ENCODE results near the gene RBFOX2.
"Not testable (repeated sequence)": the region's sequence is repeated elsewhere in the genome, so short reads cannot be mapped to it uniquely, and the experiment has no call there.

Gene RBFOX2

DNA sequence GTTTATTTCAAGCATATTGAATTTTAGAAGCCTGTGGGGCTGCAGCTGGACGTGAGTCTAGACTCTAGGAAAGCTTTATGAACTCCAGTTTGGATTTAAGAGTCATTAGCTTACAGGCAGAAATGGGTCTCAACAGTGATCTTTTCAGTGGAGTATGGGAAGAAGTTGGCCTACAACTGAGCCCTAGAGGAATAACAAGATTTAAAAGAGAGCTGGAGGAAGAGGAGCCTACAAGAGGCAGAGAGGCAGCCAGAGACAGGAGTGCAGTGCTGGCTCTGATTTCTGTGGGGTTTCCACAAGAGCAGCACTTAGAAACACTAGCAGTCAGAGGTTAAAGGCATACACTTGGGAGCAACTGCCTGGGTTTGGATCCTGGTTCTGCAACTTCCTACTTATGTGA lies 293.1 kb downstream of the RBFOX2 start:
- DNase-seq (ENCODE audit: low spot score) = no peak

DNA sequence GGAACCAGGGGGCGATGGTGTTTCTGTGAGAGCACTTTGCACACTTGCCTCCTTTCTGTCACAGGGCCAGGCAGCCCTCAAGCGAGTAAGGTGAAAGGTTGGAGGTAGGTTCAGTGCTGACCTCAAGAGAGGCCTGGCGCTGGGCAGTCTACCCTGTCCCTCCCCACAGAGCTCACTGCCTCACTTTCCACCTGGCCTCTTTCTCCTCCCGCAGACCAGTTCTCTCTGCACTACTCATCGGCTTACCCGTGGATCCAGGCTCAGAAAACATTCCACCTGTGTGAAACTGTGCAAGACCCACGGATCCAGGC lies 294.2 kb downstream of the RBFOX2 start:
- DNase-seq (ENCODE audit: low spot score) = no peak

DNA sequence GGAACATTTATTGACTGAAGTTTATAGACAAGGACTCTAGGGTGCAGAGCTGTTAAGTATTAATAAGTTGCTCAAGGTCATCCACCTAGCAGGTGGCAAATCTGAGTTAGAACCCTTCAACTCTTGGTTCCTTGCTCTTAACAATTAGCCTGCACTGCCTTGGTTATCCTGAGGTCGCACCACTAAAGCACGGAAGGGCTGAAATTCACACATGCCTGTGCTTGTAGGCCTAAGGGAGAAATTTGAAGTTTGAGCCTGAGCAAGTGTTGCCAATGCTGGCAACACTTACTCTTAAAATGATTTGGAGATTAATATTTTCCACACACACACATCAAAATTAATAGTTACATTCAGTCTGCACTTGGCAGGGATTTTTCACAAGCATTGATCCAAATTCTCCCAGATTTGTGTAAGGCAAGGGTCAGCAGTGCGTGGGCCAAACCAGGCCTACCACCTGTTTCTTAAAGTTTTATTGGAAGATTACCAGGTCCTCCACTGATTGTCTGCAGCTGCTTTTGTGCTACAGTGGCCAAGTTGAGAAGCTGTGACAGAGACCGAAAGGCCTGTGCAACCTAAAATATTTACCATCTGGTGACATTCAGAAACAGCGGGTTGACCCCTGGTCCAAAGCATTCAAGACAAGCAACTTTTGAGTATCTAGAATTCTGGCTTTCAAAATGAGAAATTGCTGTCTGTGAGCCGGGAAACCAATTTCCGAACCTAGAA lies 294.7 kb downstream of the RBFOX2 start:
- DNase-seq (ENCODE audit: low spot score) = no peak

DNA sequence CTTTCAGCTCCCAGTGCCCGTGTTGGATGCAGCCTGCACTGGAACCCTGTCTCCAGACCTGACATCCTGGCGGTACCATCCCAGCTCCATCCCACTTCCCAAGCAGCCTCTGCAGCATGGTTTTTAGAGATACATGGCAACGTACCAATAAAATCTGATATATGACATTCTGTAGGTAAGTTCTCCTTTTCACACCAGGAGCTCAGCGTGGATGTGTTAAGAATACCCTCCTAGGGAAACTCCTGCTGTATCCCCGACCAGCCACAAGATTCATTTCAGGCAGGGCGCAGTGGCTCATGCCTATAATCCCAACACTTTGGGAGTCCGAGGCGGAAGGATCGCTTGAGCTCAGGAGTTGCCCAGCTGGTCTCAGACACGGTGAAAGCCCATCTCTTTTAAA lies 295.6 kb downstream of the RBFOX2 start:
- no peak for DNase-seq (ENCODE audit: low spot score)

DNA sequence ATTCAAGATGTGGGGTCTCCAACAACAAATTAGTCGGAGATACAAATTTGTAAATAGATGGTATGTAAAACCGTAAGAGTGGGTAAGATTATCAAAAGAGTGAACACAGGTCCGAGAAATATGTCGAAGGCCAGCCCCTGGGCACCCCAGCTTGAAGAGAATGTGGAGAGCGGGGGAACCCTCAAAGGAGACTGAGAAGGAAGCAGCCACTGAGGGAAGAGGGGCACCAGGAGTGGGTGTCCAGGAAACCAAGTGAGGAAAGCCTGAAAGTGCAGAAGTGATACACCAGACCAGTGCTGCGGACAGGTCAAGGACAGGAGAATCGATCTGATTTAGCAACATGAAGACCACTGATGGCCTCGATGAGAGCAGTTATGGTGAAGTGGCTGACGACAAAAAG lies 296.5 kb downstream of the RBFOX2 start:
- DNase-seq (ENCODE audit: low spot score) = no peak

DNA sequence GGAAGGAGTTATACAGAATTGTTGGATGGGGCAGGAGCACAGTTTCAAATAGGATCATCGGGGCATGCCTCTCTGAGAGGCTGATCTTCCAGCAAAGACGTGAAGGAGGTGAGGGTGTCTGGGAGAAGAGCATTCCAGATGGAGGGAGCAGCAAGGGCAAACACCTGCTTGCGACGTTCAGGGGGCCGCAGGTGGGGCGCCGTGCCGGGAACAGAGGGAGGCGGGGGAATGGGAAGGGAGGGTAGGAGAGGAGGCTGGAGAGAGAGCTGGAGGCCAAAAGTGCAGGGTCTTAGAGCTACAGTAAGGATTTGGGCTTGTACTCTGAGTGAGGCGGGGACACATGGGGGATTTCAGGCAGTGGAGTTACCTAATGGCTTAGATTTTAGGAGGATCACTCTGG lies 297.3 kb downstream of the RBFOX2 start:
- no peak for DNase-seq (ENCODE audit: low spot score)

DNA sequence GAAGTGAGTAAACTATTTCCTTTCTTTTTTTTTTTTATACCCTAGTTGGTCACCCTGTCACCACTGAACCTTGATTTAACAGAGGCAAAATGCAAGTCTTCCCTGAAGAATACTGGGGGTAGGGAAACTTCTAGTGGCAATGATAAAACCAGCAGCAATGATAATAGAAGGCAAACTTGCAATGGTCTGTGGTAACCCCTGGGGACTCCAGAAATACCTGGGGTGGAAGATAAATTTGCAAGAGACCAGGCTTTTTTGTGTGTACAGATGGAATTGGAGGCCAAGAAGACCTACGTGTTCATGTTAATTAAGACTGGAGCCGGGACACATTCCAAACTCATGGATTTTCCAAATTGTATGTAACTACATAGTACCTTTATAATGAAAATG lies 299.3 kb downstream of the RBFOX2 start:
- DNase-seq (ENCODE audit: low spot score) = no peak

DNA sequence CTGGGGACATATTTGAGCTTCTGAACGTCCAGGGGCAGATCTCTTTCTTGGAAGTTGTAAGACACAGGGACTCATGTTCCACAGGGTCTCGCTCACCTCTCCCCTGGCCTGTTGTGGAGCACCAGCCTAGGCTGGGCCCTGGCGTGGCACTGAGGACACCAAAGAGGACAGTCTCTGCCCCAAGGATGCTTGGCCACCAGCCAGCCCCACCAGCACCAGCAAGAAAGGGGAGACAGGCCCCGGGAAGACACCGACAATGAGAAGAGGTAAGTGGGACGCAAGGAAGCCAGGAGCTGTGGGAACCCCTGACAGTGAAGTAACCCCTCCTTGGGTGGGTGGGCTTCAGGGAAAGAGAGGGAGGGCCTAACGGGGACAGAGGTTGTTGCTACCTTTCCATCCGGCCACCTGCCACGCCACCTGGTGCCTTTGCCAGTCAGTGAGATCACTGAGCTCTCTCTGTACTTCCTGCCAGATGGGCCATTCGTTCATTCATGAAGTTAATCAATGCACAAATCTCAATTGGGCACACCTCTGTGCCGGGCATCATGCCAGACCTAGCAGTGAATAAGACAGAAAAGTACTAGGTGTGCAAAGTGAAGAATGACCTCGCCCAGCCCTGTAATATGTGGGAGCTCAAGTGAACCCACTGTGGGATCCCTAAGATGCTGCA lies 299.9 kb downstream of the RBFOX2 start:
- peak; percentile 71 for DNase-seq (ENCODE audit: low spot score)

DNA sequence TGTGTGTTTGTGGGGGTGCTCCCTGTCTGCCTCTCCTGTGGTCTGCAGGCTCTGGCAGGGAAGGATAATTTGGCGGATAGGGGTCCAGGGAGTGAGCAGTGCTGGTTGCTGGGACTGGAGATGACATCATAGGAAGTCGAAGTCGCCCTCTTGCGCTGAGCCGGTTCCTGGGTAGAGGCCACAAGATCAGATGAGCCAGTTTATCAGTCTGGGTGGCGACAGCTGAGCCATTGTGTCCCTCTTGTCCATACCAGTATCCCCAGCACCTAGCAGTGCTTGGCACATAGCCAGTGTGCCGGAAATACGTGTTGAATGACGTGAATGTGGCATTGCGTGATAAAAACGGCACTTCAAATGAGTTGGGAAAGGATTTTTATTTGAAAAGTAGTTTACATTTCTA lies 301.2 kb downstream of the RBFOX2 start:
- no peak for DNase-seq (ENCODE audit: low spot score)

DNA sequence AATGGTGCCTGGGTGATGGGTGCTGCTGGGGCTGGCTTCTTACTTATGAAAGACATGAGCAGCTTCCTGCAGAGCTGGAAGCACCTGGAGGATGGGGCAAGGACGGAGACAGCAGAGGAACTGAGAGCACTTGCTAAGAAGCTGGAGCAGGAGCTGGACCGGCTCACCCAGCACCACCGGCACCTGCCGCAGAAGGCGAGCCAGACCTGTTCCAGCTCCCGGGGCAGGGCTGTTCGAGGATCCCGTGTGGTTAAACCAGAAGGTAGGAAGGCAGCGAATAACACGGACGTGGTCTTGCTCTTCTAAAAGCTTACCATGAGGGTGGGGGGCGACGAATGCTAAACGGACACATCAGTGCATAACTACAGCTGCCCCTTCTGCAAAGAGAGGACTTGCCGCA lies 301.7 kb downstream of the RBFOX2 start:
- DNase-seq (ENCODE audit: low spot score) = no peak

DNA sequence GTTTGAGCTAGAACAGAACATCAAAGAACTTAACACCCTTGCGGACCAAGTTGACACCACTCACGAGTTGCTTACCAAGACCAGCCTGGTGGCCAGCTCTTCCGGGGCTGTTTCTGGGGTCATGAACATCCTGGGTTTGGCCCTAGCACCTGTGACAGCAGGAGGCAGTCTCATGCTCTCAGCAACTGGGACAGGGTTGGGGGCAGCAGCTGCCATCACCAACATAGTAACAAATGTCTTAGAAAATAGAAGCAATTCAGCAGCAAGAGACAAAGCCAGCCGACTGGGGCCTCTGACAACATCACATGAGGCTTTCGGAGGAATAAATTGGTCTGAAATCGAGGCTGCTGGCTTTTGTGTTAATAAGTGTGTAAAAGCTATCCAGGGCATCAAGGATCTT lies 302.2 kb downstream of the RBFOX2 start:
- no peak for DNase-seq (ENCODE audit: low spot score)

DNA sequence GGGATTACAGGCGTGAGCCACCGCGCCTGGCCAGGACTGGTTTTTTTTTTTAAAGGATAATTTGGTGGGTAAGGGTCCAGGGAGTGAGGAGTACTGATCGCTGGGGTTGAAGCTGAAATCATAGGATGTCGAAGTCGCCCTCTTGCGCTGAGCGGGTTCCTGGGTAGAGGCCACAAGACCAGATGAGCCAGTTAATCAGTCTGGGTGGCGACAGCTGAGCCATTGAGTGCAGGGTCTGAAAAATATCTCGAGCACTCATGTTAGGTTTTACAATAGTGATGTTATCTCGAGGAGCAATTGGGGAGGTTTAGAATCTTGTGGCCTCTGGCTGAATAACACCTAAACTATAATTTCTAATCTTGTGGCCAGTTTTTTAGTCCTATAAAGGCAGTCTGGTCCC lies 303.1 kb downstream of the RBFOX2 start:
- DNase-seq (ENCODE audit: low spot score) = no peak

DNA sequence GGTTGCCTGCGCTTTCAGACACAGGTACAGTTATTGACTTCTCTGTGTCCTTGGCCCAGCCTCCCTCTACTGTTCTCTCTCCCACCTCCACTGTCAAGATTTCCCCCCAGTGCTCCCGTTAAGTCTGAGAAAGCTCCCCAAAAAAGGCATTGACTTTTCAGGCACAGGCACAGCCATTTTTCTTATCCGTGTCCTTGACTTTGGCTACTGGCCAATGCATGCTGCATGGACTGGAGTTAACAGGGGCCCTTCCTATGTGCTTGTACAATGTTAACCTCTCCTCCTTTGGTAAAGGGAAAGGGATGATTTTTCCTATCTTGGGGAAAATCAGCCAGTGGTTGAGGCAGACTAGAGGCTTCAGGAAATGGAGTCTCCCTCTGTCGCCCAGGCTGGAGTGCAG lies 306.7 kb downstream of the RBFOX2 start:
- no peak for DNase-seq (ENCODE audit: low spot score)

DNA sequence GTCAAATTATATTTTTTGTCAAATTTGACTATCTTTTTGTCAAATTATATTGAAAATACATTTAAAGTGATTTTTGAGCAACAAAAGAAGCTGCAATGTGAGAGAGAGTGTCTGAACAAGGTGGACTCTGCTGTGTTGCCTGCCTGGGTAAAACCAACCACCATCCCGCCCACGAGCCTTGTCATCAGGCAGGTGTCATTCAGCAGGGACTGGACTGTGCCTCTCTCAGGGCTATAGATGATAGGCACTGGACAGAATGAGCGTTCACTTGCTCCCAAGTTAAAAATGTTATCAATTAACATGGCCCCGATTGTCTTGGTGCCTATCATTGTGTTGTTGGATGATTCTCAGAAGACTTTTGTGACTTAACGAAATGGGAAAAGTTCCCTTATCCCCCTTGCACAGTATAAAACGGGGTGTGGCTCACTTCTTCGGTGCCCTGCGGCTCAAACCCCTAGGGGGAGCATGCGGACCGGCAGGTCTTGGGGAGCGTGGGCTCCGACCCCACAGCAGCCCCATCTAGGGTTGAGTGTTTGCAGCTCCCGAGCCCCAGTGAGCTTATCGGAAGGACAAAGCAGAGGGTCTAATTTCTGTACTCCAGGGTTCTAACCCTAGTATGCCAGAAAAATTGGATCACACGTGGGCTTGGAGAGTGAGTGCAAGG lies 309.3 kb downstream of the RBFOX2 start:
- DNase-seq (ENCODE audit: low spot score) = no peak

DNA sequence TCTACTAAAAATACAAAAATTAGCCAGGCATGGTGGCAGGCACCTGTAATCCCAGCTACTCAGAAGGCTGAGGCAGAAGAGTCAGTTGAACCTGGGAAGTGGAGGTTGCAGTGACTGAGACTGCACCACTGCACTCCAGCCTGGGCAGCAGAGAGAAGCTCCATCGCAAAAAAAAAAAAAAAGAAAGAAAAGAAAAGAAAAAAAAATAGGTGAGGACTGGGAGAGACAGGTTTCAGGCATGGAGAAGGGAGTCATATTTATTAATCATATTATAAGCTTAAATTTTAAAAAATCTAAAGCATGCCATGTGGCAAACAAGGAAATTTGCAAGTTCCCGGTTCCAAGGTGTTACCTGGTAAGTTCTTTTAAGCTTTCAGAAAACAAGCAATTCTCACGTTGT lies 311.1 kb downstream of the RBFOX2 start, which contains the start of gene APOL5:
Gene APOL5, plus strand, starts transcription at position 301 of the 400 bp plus-strand sequence. Its CDS starts 0 bp downstream, at position 301.
- DNase-seq (ENCODE audit: low spot score) = no peak

DNA sequence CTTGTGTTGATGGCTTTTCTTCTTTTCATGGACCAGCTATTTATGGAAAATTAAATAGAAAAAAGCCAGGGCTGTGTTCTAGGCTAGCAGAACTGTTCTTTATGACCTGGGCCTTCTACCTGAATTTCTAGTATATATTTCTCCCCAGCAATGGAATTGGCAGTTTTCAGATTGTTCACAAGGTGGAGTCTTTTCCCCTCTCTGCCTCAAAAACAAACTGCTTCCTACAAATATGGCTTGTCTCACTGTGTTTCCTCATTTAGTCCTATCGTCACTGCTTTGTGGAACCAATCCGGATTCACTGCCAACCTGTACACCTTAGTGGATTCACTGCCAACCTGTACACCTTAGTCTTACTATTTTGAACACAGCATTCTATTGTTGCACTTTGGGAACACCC lies 316.0 kb downstream of the RBFOX2 start:
- DNase-seq (ENCODE audit: low spot score) = peak; percentile 44

DNA sequence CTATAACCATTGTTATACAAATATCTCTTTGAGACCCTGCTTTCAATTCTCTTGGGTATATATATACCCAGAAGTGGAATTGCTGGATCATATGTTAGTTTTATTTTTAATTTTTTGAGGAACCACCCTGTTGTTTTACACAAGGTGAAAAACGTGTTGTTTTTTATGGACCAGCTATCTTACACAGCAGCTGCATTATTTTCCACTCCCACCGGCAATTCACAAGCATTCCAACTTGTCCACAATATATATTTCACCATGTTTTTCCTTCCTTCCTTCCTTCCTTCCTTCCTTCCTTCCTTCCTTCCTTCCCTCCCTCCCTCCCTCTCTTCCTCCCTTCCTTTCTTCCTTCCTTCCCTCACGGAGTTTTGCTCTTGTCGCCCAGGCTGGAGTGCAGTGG lies 317.3 kb downstream of the RBFOX2 start:
- no peak for DNase-seq (ENCODE audit: low spot score)

DNA sequence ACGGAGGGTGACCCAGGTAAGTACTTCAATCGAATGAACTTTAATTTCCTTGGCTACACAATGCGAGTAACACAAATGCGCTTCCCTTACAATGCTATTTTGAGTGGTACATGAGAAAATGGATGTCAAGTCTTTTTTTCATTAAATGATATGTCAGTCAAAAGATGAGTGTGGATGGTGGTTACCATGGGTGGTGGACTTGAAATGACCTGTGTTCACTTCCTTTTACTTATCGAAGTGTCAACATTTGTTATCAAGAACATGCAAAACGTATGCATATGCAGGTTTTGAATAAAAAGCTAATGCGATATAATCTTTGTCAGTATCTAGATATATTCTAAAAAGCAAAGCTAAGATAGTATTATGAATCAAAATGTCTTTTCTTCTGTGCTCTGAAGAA lies 319.7 kb downstream of the RBFOX2 start:
- no peak for DNase-seq (ENCODE audit: low spot score)

DNA sequence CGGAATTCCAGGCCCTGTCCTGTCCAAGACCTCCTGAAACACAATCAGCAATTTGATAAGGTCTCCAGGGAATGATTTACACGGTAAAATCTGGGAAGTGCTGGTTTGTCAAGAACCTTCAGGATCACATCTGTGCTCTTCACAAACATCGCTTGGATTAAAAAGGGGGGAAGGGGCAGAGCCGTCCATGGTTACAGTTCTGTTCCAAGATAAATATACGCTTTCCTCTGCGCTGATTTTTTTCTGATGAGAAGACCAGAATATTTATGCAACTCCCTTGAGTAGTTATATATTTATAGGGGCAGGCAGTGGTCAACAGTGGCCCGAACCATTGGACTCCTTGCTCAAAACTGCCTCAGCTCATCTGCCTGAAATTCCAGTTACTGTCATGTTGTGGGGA lies 320.2 kb downstream of the RBFOX2 start:
- no peak for DNase-seq (ENCODE audit: low spot score)

DNA sequence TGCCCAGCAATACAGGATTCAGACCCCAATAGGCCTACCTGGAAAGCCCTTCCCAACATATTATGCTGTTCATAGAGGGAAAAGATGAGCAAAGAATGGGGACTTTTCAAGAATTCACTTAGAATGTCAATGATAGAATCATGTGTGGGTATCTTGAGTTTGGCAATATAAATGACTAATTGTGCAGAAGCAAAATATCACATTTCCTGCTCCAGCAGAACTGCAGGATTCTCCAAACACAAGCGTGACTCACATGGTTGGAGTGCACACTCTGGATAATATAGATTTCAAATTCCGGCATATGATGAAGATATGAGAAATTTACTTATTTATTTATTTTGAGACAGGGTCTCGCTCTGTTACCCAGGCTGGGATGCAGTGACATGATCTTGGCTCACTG lies 323.5 kb downstream of the RBFOX2 start:
- DNase-seq (ENCODE audit: low spot score) = no peak

DNA sequence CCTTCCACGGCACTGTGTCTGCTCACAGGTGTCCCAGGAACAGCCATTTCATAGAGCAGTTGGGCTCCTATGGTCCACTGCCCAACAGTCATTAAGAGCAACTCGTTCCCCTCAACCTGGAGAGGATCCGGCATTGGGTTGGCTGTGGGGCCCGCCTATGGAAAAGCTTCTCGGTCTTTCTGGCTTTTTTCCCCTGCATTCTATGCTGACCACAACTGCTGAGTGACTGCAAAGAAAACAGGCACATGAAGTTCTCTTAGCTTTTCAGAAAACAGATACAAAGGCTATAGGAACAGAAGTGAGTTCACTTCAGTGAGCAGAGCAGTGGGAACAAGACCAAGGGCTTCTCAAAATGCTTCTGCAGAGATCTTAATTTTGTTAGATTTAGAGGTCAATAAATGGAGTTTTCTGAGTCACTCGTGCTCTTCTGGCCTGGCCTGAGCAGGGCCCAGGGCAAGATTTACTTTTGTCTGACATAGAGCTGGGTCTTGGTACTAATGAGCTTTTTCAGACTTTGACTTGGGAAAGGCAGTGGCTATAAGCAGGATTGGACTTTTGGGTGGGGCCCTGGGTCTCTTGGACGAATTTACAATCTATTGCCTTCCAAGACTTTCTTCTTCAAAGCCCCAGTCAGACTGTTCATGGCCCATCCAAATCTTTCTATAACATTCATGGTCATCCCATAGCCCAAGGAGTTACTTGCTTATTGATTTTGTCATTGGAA lies 324.6 kb downstream of the RBFOX2 start:
- DNase-seq (ENCODE audit: low spot score) = no peak

DNA sequence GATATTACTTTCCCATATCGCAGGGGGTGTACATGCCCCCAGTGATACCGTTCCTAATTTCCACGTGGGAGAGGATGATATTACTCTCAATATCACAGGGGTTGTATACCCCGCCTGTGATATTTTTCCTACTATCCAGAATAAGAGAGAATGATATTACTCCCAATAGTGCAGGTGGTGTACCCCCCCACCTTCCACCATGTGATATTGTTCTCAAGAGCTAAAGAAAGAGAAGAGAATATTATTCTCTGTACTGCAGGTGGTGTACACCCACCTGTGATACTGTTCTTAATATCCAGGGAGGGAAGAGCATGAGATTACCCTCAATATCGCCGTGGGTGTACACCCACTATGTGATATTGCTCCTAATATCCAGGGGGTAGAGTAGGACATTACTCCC lies 328.8 kb downstream of the RBFOX2 start:
- not testable (repeated sequence) for DNase-seq (ENCODE audit: low spot score)

DNA sequence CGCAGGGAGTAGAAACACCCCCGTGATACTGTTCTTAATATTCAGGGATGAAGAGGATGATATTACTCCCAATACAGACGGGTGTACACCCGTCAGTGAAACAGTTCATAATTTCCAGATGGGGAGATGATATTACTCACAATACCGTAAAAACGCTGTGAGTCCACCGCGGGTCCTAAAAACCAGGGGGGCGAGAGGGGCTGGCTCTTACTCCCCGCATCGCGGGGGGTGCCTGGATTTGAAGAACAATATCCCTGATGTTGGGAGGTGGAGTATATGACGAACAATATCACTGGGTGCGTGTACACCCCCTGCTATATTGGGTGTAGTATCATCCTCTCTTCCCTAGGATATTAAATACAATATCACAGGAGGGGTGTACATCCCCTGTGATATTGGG lies 331.5 kb downstream of the RBFOX2 start:
- DNase-seq (ENCODE audit: low spot score) = no peak

Measured in NAMALWA (cell line).